ENCODE results near the gene STARD3NL. TPM values are rescaled to one million over a fixed set of nuclear protein-coding genes. Genes with fewer than 3 reads are reported as not detected.
A peak's percentile ranks its signal among the peaks of the same experiment; 100 is the strongest.

Gene STARD3NL
- total and polyA plus RNA-seq, 2 of the 13 experiments (the other 11 are each of a cell fraction or from before 2014, with no cell fraction given) = 37.3 to 42.3 TPM

DNA sequence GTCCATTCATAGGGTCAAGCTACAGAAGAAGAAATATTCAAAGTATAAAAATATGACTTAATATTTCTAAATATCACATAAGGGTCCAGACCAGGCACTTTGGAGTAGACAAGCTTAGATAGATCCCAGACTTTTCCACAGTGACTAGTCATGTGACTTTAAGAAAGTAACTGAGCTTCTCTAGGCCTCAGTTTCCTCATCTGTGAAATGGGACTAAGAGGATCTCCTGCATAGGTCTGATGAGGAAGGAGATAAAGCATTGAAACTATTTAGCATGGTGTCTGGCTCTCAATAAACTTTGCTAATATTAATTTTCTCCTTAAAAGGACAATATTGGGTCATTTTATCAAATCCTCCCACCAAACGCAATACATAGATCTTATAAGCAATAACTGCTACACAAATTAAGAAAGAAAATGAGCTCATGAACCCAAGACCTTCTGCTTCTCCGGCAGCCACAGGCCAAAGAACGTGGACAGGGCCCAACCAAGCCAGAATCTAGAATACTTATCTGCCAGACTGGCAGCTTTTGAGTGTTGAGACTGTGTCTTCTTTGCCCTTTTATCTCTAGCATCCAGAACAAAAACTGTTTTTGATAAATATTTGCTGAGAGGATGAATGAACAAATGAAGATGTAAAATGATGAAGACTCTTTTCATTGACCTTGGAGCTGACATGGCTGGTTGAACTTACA lies 97.0 kb downstream of the STARD3NL start:
- Histone ChIP-seq H3K4me1 (ENCODE audit: insufficient read depth, low read length) (no peaks in the 10 kb centered on the region), H3K79me2 (ENCODE audit: insufficient read depth, low read length) (no peaks in the 10 kb centered on the region), H3K27ac (ENCODE audit: extremely low read length, insufficient read depth, low read length) (no peak overlapping the region), H3K9me3 (ENCODE audit: low read length) (no peaks in the 10 kb centered on the region), H3K27me3 (ENCODE audit: control insufficient read depth in 1 of 2, insufficient read depth in 2 of 2, low read length in 2 of 2) (no peaks in the 10 kb centered on the region), H4K20me1 (ENCODE audit: insufficient read depth, low read length) (no peaks in the 10 kb centered on the region), H3K9ac (ENCODE audit: insufficient read depth, low read depth, low read length) (no peak overlapping the region), H3K4me2 (ENCODE audit: low read depth, low read length) (no peak overlapping the region), H3K4me3 (replicated peaks in 1 of 3; ENCODE audit: insufficient read depth in 1 of 3, low read depth in 2 of 3, low read length in 3 of 3) (no peak overlapping the region), H3K36me3 (replicated peaks in 1 of 2; ENCODE audit: control insufficient read depth in 1 of 2, insufficient read depth in 2 of 2, low read length in 2 of 2) (no peaks in the 10 kb centered on the region), H2AFZ (ENCODE audit: low read length) (no peak overlapping the region)
- in situ Hi-C loops (cut with HindIII; ENCODE audit: extremely low pct_ligation_motif_present, low pct_unique_long_range_greater_than_20kb) (no loop called here), intact Hi-C loops (cut with micrococcal nuclease; ENCODE audit: unreplicated experiment) (no loop called here)
- BruUV-seq (replicated peaks) = no TSS peak
- ChIA-PET CTCF (ENCODE audit: low intra/inter-chr PET ratio, low total read pairs) (no interaction called here), POLR2A (no interaction called here)
- ATAC-seq = no peak
- TF ChIP-seq, protein P1, sequence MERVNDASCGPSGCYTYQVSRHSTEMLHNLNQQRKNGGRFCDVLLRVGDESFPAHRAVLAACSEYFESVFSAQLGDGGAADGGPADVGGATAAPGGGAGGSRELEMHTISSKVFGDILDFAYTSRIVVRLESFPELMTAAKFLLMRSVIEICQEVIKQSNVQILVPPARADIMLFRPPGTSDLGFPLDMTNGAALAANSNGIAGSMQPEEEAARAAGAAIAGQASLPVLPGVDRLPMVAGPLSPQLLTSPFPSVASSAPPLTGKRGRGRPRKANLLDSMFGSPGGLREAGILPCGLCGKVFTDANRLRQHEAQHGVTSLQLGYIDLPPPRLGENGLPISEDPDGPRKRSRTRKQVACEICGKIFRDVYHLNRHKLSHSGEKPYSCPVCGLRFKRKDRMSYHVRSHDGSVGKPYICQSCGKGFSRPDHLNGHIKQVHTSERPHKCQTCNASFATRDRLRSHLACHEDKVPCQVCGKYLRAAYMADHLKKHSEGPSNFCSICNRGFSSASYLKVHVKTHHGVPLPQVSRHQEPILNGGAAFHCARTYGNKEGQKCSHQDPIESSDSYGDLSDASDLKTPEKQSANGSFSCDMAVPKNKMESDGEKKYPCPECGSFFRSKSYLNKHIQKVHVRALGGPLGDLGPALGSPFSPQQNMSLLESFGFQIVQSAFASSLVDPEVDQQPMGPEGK (CRISPR knock-in tag; IDR thresholded peaks at IDR 0.05) = no peak
- TF ChIP-seq KAT7 (CRISPR knock-in tag; IDR thresholded peaks at IDR 0.05; ENCODE audit: borderline replicate concordance) (no peak), ZNF629 (CRISPR knock-in tag; conservative IDR thresholded peaks at IDR 0.05) (peak; percentile 61), NR1H2 (CRISPR knock-in tag; IDR thresholded peaks at IDR 0.05; ENCODE audit: borderline replicate concordance, low read depth) (no peak)
- TF ChIP-seq, protein P2, sequence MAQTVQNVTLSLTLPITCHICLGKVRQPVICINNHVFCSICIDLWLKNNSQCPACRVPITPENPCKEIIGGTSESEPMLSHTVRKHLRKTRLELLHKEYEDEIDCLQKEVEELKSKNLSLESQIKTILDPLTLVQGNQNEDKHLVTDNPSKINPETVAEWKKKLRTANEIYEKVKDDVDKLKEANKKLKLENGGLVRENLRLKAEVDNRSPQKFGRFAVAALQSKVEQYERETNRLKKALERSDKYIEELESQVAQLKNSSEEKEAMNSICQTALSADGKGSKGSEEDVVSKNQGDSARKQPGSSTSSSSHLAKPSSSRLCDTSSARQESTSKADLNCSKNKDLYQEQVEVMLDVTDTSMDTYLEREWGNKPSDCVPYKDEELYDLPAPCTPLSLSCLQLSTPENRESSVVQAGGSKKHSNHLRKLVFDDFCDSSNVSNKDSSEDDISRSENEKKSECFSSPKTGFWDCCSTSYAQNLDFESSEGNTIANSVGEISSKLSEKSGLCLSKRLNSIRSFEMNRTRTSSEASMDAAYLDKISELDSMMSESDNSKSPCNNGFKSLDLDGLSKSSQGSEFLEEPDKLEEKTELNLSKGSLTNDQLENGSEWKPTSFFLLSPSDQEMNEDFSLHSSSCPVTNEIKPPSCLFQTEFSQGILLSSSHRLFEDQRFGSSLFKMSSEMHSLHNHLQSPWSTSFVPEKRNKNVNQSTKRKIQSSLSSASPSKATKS (CRISPR knock-in tag; IDR thresholded peaks at IDR 0.05) = no peak
- WGBS (ENCODE audit: low lambda C conversion rate) = 18% methylated on average over 3 of the region's 3 CpGs
- FAIRE-seq = no peak
- DNase-seq (ENCODE audit: low spot score) = no peak
